Glutamatergic neuron (in vitro differentiated cells): ENCODE data around the gene PDE10A. TPM values are rescaled to one million over a fixed set of nuclear protein-coding genes. Genes with fewer than 3 reads are reported as not detected.

Experiments used
- DNase-seq: peaks from one replicate; pipeline ENCODE4 v3.0.0; 2022
- H3K27ac Mint-ChIP-seq: one replicate; pipeline ENCODE4 v1.8.0; 2020; ENCODE audit warnings: mild to moderate bottlenecking, mixed read lengths, inconsistent platforms; ENCODE audit not compliant: unreplicated experiment
- H3K27me3 Mint-ChIP-seq: one replicate; pipeline ENCODE4 v1.8.0; 2020; ENCODE audit warnings: mild to moderate bottlenecking, moderate library complexity, mixed read lengths, inconsistent platforms; ENCODE audit not compliant: unreplicated experiment
- H3K36me3 Mint-ChIP-seq: one replicate; pipeline ENCODE4 v1.8.0; 2020; ENCODE audit warnings: mild to moderate bottlenecking, mixed read lengths, inconsistent platforms; ENCODE audit not compliant: unreplicated experiment
- H3K4me1 Mint-ChIP-seq: one replicate; pipeline ENCODE4 v1.8.0; 2020; ENCODE audit warnings: mild to moderate bottlenecking, low read depth, mixed read lengths, inconsistent platforms; ENCODE audit not compliant: unreplicated experiment
- H3K4me3 Mint-ChIP-seq: one replicate; pipeline ENCODE4 v1.8.0; 2020; ENCODE audit warnings: mild to moderate bottlenecking, mixed read lengths, inconsistent platforms; ENCODE audit not compliant: unreplicated experiment
- H3K9me3 Mint-ChIP-seq: one replicate; pipeline ENCODE4 v1.8.0; 2020; ENCODE audit warnings: mild to moderate bottlenecking, moderate library complexity, mixed read lengths, inconsistent platforms; ENCODE audit not compliant: unreplicated experiment
- total RNA-seq: library from RNA; stranded (reverse); fragmentation: NEBNext Ultra II Directional; extraction: Animal tissue kit (Norgen Biotek cat#: 25700); gene quantifications from one replicate; pipeline ENCODE4 v1.2.1, GENCODE V29; 2021; ENCODE audit not compliant: unreplicated experiment
- TF ChIP-seq, protein P1 (sequence below): fragments of 200-600 bp; sonication (generic); IDR thresholded peaks from one replicate; pipeline ENCODE4 v1.5.0; 2021; ENCODE audit not compliant: partially characterized antibody, unreplicated experiment

PDE10A gene
- total RNA-seq, 1 donor from 2014 or later = 24.5 TPM

DNA sequence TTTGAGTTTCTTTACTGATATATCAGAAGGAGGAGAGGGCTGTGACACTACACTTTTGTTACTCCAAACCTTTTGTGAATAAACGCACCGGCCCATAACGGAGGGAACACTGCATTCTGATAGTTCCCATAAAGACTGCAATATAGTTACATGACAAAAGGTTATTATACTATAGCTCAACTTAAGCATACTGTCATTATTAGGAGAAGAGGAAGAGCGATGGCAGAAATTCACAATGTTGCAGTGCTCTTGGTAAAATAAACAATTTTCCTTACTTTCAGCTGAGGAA lies 2.3 kb upstream of the PDE10A start:
- TF ChIP-seq, protein P1, sequence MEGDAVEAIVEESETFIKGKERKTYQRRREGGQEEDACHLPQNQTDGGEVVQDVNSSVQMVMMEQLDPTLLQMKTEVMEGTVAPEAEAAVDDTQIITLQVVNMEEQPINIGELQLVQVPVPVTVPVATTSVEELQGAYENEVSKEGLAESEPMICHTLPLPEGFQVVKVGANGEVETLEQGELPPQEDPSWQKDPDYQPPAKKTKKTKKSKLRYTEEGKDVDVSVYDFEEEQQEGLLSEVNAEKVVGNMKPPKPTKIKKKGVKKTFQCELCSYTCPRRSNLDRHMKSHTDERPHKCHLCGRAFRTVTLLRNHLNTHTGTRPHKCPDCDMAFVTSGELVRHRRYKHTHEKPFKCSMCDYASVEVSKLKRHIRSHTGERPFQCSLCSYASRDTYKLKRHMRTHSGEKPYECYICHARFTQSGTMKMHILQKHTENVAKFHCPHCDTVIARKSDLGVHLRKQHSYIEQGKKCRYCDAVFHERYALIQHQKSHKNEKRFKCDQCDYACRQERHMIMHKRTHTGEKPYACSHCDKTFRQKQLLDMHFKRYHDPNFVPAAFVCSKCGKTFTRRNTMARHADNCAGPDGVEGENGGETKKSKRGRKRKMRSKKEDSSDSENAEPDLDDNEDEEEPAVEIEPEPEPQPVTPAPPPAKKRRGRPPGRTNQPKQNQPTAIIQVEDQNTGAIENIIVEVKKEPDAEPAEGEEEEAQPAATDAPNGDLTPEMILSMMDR = no peak
- Mint-ChIP-seq H3K27me3 (peaks cover 11% of the 10 kb centered on the region), H3K4me3 (no peak overlapping the region), H3K4me1 (peaks cover 6% of the 10 kb centered on the region), H3K36me3 (no peaks in the 10 kb centered on the region), H3K9me3 (peaks cover 3% of the 10 kb centered on the region), H3K27ac (no peak overlapping the region)
- DNase-seq = no peak

DNA sequence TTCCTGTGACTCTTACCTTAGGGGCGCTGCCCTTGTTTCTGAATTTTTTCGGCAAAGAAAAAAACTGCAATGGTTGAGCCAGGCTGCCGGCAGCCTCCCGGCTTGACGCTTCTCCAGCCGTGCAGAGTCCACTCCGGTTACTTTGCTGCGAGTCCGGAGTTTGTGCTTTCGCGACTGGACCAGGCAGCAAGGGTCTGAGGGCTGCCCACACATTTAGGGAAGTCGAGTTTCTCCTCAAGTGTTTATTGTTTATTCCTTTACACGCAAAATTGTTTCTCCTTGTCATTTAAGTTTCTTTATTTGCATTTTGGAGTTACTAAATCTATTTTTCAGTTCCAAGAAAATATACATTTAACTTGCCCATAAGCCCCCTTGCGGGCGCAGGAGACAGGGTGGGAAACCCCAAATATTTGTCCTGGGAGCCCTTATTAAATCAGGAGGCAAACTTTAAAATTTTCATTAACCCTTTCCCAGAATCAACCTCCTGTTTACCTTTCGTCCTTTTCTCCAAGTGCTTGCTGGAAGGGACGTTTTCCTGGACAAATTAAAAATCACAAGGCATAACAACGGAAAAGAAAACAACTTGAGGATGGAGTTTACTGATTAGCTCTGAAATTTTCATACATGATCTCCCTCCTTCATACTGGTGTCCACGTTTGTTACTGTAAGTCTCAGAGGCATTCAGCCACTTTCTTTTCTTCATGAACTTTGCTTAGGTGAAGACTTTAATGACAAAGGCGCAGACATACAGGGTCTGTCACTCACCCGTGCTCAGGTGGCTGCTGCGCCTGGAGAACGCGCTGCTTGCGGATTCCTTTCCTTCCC lies 1.7 kb upstream of the PDE10A start:
- H3K27me3 Mint-ChIP-seq = peaks cover 15% of the 10 kb centered on the region
- TF ChIP-seq, protein P1 = peak; percentile 22
- H3K27ac Mint-ChIP-seq = no peak overlapping the region
- H3K4me1 Mint-ChIP-seq = peaks cover 9% of the 10 kb centered on the region
- DNase-seq = no peak
- H3K36me3 Mint-ChIP-seq = no peaks in the 10 kb centered on the region
- H3K9me3 Mint-ChIP-seq = peaks cover 4% of the 10 kb centered on the region
- peak overlapping the region; percentile 82 for H3K4me3 Mint-ChIP-seq

DNA sequence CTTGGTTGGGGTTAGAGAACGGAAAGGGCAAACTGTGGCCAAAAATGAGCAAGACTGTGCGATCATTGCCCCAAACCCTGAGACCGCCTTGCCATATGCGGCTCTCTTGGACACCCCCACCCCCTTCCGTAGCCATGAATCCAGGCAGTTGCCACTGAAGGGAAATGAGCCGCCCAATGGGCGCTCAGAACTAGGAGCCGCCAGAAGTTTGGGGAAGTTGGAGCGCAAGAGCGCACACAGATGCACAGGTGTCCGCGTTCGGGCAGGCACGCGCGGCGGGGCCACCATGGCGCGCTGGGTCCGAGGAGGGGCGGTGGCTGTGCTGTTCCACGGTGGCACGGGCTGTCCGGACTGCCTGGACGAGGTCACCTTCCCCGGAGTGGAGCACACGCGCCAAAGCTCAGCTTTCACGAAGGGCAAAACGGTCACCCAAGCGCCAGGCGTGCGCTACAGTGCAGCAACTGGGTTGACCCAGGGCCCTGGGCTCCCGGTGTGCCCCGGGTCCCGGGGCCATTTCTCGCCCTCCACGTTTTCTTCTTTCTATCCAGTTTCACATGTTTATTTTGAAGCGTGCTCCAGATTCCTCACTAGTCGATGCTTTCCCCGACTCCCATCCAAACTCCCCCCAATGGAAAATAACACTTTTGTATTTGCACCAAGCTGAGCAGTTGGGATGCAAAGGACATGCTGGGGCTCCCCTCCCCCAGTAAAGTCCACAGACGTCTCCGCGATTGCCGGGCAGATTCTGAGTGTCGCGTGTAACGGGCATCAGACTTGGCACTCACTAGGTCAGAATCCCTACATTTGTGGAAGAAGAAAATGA lies 906 bp upstream of the PDE10A start:
- Mint-ChIP-seq H3K4me3 (peak overlapping the region; percentile 82), H3K4me1 (peaks cover 14% of the 10 kb centered on the region), H3K9me3 (peaks cover 8% of the 10 kb centered on the region), H3K27me3 (peaks cover 18% of the 10 kb centered on the region), H3K36me3 (no peaks in the 10 kb centered on the region), H3K27ac (peak overlapping the region; percentile 13)
- peak; percentile 39 for DNase-seq
- TF ChIP-seq, protein P1 = no peak

DNA sequence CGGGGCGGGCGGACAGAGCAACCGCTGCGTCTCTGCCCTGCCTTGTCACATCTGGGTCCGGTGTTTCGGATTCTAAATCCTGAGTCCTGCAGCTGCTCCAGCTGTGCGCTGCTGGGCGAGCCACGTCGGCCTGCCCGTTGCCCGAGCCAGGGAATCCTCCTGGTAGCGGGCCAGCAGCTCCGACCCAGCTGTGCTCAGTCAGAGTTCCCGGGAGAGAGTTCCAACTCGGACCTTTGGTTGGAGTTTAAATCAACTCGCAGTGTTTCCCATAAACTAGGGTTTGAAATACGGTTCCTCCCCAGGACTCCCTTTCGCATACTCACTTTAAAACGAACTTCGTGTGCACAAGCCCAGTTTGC lies 315 bp upstream of the PDE10A start:
- DNase-seq = no peak
- peak overlapping the region; percentile 82 for H3K4me3 Mint-ChIP-seq
- H3K27me3 Mint-ChIP-seq = peaks cover 18% of the 10 kb centered on the region
- TF ChIP-seq, protein P1 = no peak
- H3K36me3 Mint-ChIP-seq = no peaks in the 10 kb centered on the region
- no peak overlapping the region for H3K27ac Mint-ChIP-seq
- peaks cover 16% of the 10 kb centered on the region for H3K4me1 Mint-ChIP-seq
- H3K9me3 Mint-ChIP-seq = peaks cover 8% of the 10 kb centered on the region
